ENCODE results near the gene AEN. TPM values are rescaled to one million over a fixed set of nuclear protein-coding genes. Genes with fewer than 3 reads are reported as not detected.

AEN gene
- total RNA-seq, 1 donor from 2014 or later: 48.4 TPM

GRCh38 chr15:88580532-88580931 is 40.6 kb upstream of the AEN start:
- TF ChIP-seq CTCF (IDR thresholded peaks at IDR 0.05; ENCODE audit: insufficient read depth, low read length, severe bottlenecking): no peak

GRCh38 chr15:88586401-88587162 is 34.6 kb upstream of the AEN start:
- Histone ChIP-seq H3K36me3 (ENCODE audit: control insufficient read depth, insufficient read depth, low read length) (no peaks in the 10 kb centered on the region), H3K27me3 (ENCODE audit: control insufficient read depth, insufficient read depth, low read length) (no peaks in the 10 kb centered on the region), H3K4me3 (ENCODE audit: low read depth, low read length) (no peak overlapping the region)
- DNase-seq (ENCODE audit: low read depth): peak; percentile 69
- no peak for FAIRE-seq
- no peak for TF ChIP-seq CTCF (IDR thresholded peaks at IDR 0.05; ENCODE audit: insufficient read depth, low read length, severe bottlenecking)

More at GRCh38 chr15:88580532-88580931, 40.6 kb upstream of the AEN start:
- Histone ChIP-seq H3K4me3 (ENCODE audit: low read depth, low read length) (no peak overlapping the region), H3K36me3 (ENCODE audit: control insufficient read depth, insufficient read depth, low read length) (no peaks in the 10 kb centered on the region), H3K27me3 (ENCODE audit: control insufficient read depth, insufficient read depth, low read length) (no peaks in the 10 kb centered on the region)
- FAIRE-seq: no peak
- DNase-seq (ENCODE audit: low read depth): no peak

GRCh38 chr15:88590759-88591158 is 30.4 kb upstream of the AEN start:
- DNase-seq (ENCODE audit: low read depth) (no peak), FAIRE-seq (no peak)
- no peak for TF ChIP-seq CTCF (IDR thresholded peaks at IDR 0.05; ENCODE audit: insufficient read depth, low read length, severe bottlenecking)
- no peak overlapping the region for H3K4me3 ChIP-seq (ENCODE audit: low read depth, low read length)
- H3K36me3 ChIP-seq (ENCODE audit: control insufficient read depth, insufficient read depth, low read length): no peaks in the 10 kb centered on the region
- H3K27me3 ChIP-seq (ENCODE audit: control insufficient read depth, insufficient read depth, low read length): no peaks in the 10 kb centered on the region

GRCh38 chr15:88591384-88591783 is 29.8 kb upstream of the AEN start:
- no peak for DNase-seq (ENCODE audit: low read depth)
- Histone ChIP-seq H3K27me3 (ENCODE audit: control insufficient read depth, insufficient read depth, low read length) (no peaks in the 10 kb centered on the region), H3K4me3 (ENCODE audit: low read depth, low read length) (no peak overlapping the region), H3K36me3 (ENCODE audit: control insufficient read depth, insufficient read depth, low read length) (no peaks in the 10 kb centered on the region)
- TF ChIP-seq CTCF (IDR thresholded peaks at IDR 0.05; ENCODE audit: insufficient read depth, low read length, severe bottlenecking): no peak
- no peak for FAIRE-seq

- DNase-seq (ENCODE audit: low read depth) (no peak), FAIRE-seq (no peak)
- Histone ChIP-seq H3K27me3 (ENCODE audit: control insufficient read depth, insufficient read depth, low read length) (peaks cover 31% of the 10 kb centered on the region), H3K36me3 (ENCODE audit: control insufficient read depth, insufficient read depth, low read length) (no peaks in the 10 kb centered on the region), H3K4me3 (ENCODE audit: low read depth, low read length) (no peak overlapping the region)
- no peak for TF ChIP-seq CTCF (IDR thresholded peaks at IDR 0.05; ENCODE audit: insufficient read depth, low read length, severe bottlenecking)
Measured at GRCh38 chr15:88603885-88604284, 17.3 kb upstream of the AEN start.
